ENCODE results near the gene FGB. TPM values are rescaled to one million over a fixed set of nuclear protein-coding genes. Genes with fewer than 3 reads are reported as not detected.

FGB gene
- total and polyA plus RNA-seq, 9 donors = 0.20 to 5.0 (median 1.7) TPM; not detected in 5

GRCh38 chr4:154559494-154560418, 3.1 kb upstream of the FGB start:
- WGBS, 3 donors = 57 to 73% (median 68%) methylated on average over 9 of the region's 9 CpGs
- H3K27ac ChIP-seq = no peak overlapping the region
- intact Hi-C loops (cut with DNase I) = no loop called here
- no peak for DNase-seq
- H3K4me1 ChIP-seq (ENCODE audit: insufficient read depth) = no peaks in the 10 kb centered on the region
- no peaks in the 10 kb centered on the region for H3K9me3 ChIP-seq
- TF ChIP-seq EP300 (IDR thresholded peaks at IDR 0.05) (no peak), CTCF (IDR thresholded peaks at IDR 0.05) (no peak), POLR2A (IDR thresholded peaks at IDR 0.05) (no peak)
- H3K27me3 ChIP-seq = no peaks in the 10 kb centered on the region
- H3K36me3 ChIP-seq = no peaks in the 10 kb centered on the region
- no peak overlapping the region for H3K4me3 ChIP-seq

- Histone ChIP-seq H3K4me3 (no peak overlapping the region), H3K27me3 (no peaks in the 10 kb centered on the region), H3K36me3 (no peaks in the 10 kb centered on the region), H3K27ac (no peak overlapping the region), H3K9me3 (no peaks in the 10 kb centered on the region), H3K4me1 (ENCODE audit: insufficient read depth) (no peaks in the 10 kb centered on the region)
- WGBS, 3 donors = 73 to 91% (median 91%) methylated on average over 1 of the region's 1 CpG
- no peak for DNase-seq
- TF ChIP-seq POLR2A (IDR thresholded peaks at IDR 0.05) (no peak), EP300 (IDR thresholded peaks at IDR 0.05) (no peak), CTCF (IDR thresholded peaks at IDR 0.05) (no peak)
- intact Hi-C loops (cut with DNase I) = no loop called here
Measured at GRCh38 chr4:154560419-154560801, 2.4 kb upstream of the FGB start.

GRCh38 chr4:154560824-154561231, 2.0 kb upstream of the FGB start:
- Histone ChIP-seq H3K4me1 (ENCODE audit: insufficient read depth) (no peaks in the 10 kb centered on the region), H3K27me3 (no peaks in the 10 kb centered on the region), H3K9me3 (no peaks in the 10 kb centered on the region), H3K36me3 (no peaks in the 10 kb centered on the region), H3K27ac (no peak overlapping the region), H3K4me3 (no peak overlapping the region)
- intact Hi-C loops (cut with DNase I) = no loop called here
- TF ChIP-seq EP300 (IDR thresholded peaks at IDR 0.05) (no peak), CTCF (IDR thresholded peaks at IDR 0.05) (no peak), POLR2A (IDR thresholded peaks at IDR 0.05) (no peak)
- WGBS, 3 donors = 61 to 76% (median 68%) methylated on average over 4 of the region's 4 CpGs
- no peak for DNase-seq

GRCh38 chr4:154564311-154564710, 1.5 kb downstream of the FGB start:
- TF ChIP-seq EP300 (IDR thresholded peaks at IDR 0.05) (no peak), POLR2A (IDR thresholded peaks at IDR 0.05) (no peak), CTCF (IDR thresholded peaks at IDR 0.05) (no peak)
- H3K9me3 ChIP-seq = no peaks in the 10 kb centered on the region
- H3K4me1 ChIP-seq (ENCODE audit: insufficient read depth) = no peaks in the 10 kb centered on the region
- no peak for DNase-seq
- H3K27me3 ChIP-seq = no peaks in the 10 kb centered on the region
- no peak overlapping the region for H3K4me3 ChIP-seq
- WGBS, 3 donors = 91 to 94% (median 93%) methylated on average over 1 of the region's 1 CpG
- H3K27ac ChIP-seq = no peak overlapping the region
- intact Hi-C loops (cut with DNase I) = no loop called here
- no peaks in the 10 kb centered on the region for H3K36me3 ChIP-seq
